ENCODE data around the gene RPLP1. TPM values are rescaled to one million over a fixed set of nuclear protein-coding genes. Genes with fewer than 3 reads are reported as not detected.

The RPLP1 gene
- total RNA-seq, 4 donors from 2014 or later = 623 to 1,424 (median 1,017) TPM

DNA sequence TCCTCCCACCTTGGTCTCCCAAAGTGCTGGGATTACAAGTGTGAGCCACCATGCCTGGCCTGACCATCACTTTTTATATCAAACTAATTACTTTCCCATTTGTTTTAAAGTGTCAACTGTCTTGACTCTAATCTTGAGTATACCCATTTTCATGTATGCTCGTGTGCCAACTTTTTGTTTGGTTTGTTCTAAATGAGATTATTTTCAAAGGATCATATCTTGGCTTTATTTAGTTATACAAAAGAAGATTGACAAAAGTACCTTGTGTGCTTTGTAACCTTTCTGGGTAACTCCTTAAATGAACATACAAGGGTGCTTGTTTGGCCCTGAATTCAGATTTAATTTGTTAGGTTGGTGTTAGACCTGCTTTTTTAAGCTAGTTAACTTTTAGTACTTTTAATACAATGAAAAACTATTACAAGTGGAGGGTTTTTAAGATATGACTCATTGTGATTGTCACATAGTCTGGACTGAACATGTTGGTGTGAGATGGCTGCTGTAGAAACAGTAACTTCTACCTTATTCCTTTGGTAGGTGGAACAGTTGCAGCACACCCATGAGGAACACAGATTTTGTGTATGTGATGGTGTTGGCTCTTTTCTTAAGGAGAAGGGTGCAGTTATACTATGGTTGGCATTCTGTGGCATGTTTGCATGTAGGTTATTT lies 27.7 kb upstream of the RPLP1 start:
- no peak for DNase-seq (ENCODE audit: low spot score in 2 of 2)
- TF ChIP-seq EP300 (IDR thresholded peaks at IDR 0.05) (no peak), POLR2AphosphoS5 (IDR thresholded peaks at IDR 0.05) (no peak), POLR2A (IDR thresholded peaks at IDR 0.05) (no peak)
- TF ChIP-seq, protein P1, sequence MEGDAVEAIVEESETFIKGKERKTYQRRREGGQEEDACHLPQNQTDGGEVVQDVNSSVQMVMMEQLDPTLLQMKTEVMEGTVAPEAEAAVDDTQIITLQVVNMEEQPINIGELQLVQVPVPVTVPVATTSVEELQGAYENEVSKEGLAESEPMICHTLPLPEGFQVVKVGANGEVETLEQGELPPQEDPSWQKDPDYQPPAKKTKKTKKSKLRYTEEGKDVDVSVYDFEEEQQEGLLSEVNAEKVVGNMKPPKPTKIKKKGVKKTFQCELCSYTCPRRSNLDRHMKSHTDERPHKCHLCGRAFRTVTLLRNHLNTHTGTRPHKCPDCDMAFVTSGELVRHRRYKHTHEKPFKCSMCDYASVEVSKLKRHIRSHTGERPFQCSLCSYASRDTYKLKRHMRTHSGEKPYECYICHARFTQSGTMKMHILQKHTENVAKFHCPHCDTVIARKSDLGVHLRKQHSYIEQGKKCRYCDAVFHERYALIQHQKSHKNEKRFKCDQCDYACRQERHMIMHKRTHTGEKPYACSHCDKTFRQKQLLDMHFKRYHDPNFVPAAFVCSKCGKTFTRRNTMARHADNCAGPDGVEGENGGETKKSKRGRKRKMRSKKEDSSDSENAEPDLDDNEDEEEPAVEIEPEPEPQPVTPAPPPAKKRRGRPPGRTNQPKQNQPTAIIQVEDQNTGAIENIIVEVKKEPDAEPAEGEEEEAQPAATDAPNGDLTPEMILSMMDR (IDR thresholded peaks at IDR 0.05) = no peak
- Histone ChIP-seq H3K27me3 (no peaks in the 10 kb centered on the region), H3K4me1 (no peaks in the 10 kb centered on the region), H3K27ac (no peak overlapping the region), H3K4me3 (no peak overlapping the region), H3K9me3 (no peaks in the 10 kb centered on the region), H3K36me3 (no peaks in the 10 kb centered on the region)
- WGBS = 97% methylated on average over 1 of the region's 1 CpG

DNA sequence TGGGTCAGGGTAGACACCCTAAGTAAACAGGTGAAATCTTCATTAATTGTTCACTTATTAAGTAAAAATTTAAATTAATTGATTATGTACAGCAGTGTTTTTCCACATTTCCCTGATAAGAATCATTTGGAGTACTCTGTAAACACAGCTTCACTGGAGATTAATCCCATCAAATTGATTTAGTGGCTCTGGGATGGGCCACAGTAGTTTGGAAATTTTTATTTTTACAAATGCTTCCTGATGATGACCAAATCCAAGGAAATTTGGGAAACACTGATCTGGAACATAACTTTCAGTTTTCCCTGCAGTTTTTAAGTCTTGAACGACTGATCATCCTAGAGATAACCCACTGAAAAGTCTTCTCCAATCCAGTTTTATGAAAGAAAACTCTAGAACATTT lies 18.8 kb upstream of the RPLP1 start:
- Histone ChIP-seq H3K9me3 (no peaks in the 10 kb centered on the region), H3K36me3 (no peaks in the 10 kb centered on the region), H3K27ac (no peak overlapping the region), H3K4me3 (no peak overlapping the region), H3K27me3 (no peaks in the 10 kb centered on the region), H3K4me1 (no peaks in the 10 kb centered on the region)
- TF ChIP-seq, protein P1 (IDR thresholded peaks at IDR 0.05) = no peak
- TF ChIP-seq EP300 (IDR thresholded peaks at IDR 0.05) = no peak
- TF ChIP-seq POLR2AphosphoS5 (IDR thresholded peaks at IDR 0.05) = no peak
- TF ChIP-seq POLR2A (IDR thresholded peaks at IDR 0.05) = no peak
- 87% methylated on average over 1 of the region's 1 CpG for WGBS
- no peak for DNase-seq (ENCODE audit: low spot score in 2 of 2)

DNA sequence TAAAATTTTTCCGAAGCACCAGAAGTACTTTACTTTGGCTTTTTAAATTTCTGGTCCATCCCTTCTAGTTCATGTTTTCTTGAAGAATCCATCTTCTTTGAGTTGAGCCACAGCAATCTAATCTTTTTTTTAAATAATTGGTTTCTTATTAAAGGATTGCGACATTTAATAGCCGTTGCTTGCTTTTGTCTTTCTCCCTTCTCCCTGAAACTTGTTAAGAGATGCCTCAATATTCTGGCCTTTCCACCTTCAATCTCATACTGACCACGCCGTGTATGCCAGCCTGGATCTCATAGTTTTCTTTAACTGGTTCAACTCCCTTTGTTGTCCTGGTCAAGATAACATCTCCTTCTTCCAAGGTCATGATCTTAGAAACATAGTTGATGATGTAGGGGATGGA lies 18.4 kb upstream of the RPLP1 start:
- Histone ChIP-seq H3K4me3 (no peak overlapping the region), H3K27me3 (no peaks in the 10 kb centered on the region), H3K27ac (no peak overlapping the region), H3K36me3 (no peaks in the 10 kb centered on the region), H3K9me3 (no peaks in the 10 kb centered on the region), H3K4me1 (no peaks in the 10 kb centered on the region)
- WGBS = 86% methylated on average over 5 of the region's 5 CpGs
- TF ChIP-seq POLR2A (IDR thresholded peaks at IDR 0.05) (no peak), EP300 (IDR thresholded peaks at IDR 0.05) (no peak), POLR2AphosphoS5 (IDR thresholded peaks at IDR 0.05) (no peak)
- TF ChIP-seq, protein P1 (IDR thresholded peaks at IDR 0.05) = no peak
- no peak for DNase-seq (ENCODE audit: low spot score in 2 of 2)

DNA sequence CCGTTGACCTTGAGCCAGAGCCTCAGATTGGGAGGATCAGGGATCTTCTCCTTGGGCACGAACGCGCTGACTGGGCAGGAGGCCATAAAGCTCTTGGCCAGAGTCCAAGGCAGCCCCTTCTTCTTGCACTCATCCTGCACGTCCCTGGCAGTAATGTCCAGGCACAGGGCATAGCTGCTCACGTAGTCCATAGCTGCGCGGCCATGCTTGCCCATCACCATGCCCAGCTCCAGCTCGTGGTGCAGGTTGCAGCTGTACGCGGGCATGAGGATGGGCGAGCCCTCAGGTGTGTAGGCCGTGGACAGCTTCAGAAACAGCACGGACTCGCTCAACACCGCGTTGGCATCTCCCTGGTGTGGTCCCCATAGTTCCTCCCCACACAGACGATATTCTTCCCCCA lies 17.9 kb upstream of the RPLP1 start:
- TF ChIP-seq EP300 (IDR thresholded peaks at IDR 0.05) = no peak
- no peak for TF ChIP-seq POLR2A (IDR thresholded peaks at IDR 0.05)
- TF ChIP-seq POLR2AphosphoS5 (IDR thresholded peaks at IDR 0.05) = no peak
- TF ChIP-seq, protein P1 (IDR thresholded peaks at IDR 0.05) = no peak
- H3K4me3 ChIP-seq = no peak overlapping the region
- 98% methylated on average over 14 of the region's 18 CpGs for whole genome bisulfite sequencing

DNA sequence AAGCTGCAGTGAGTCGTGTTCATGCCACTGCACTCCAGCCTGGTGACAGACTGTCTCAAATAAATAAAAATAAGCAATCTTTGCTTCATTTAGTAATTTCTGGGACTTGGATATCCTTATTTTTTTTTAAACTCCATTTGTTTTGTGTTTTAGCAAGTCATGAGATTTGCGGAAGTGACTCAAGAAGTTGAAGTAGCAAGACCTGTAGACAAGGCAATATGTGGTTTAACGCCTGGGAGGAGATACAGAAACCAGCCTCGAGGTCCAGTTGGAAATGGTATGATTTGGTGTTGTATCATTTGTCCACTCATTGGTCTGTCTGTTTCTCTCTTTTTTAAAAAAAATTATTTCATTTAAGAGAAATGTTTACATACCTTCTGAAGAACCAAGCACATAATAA lies 16.6 kb upstream of the RPLP1 start:
- Histone ChIP-seq H3K4me3 (no peak overlapping the region), H3K27me3 (no peaks in the 10 kb centered on the region), H3K9me3 (no peaks in the 10 kb centered on the region), H3K4me1 (no peaks in the 10 kb centered on the region), H3K27ac (no peak overlapping the region), H3K36me3 (no peaks in the 10 kb centered on the region)
- no peak for DNase-seq (ENCODE audit: low spot score in 2 of 2)
- 96% methylated on average over 4 of the region's 4 CpGs for WGBS
- TF ChIP-seq EP300 (IDR thresholded peaks at IDR 0.05) (no peak), POLR2A (IDR thresholded peaks at IDR 0.05) (no peak), POLR2AphosphoS5 (IDR thresholded peaks at IDR 0.05) (no peak)
- TF ChIP-seq, protein P1 (IDR thresholded peaks at IDR 0.05) = no peak

More for the DNA sequence above, 17.9 kb upstream of the RPLP1 start:
- H3K36me3 ChIP-seq = no peaks in the 10 kb centered on the region
- H3K4me1 ChIP-seq = no peaks in the 10 kb centered on the region
- no peaks in the 10 kb centered on the region for H3K9me3 ChIP-seq
- no peak overlapping the region for H3K27ac ChIP-seq
- no peak for DNase-seq (ENCODE audit: low spot score in 2 of 2)
- no peaks in the 10 kb centered on the region for H3K27me3 ChIP-seq
